Measurements from ENCODE around the gene ATXN2L. TPM values are rescaled to one million over a fixed set of nuclear protein-coding genes. Genes with fewer than 3 reads are reported as not detected.

The ATXN2L gene
- total and polyA plus RNA-seq, 2 donors (not counting 1 experiment from before 2014, with no cell fraction given): 16.4 to 52.8 TPM

GRCh38 chr16:28874406-28874805 lies 51.6 kb downstream of the ATXN2L start:
- Histone ChIP-seq H3K79me2 (ENCODE audit: control insufficient read depth, insufficient read depth, low read length) (no peaks in the 10 kb centered on the region), H3K27ac (ENCODE audit: insufficient read depth, low read length) (no peak overlapping the region), H3K9me3 (ENCODE audit: control insufficient read depth, insufficient read depth, low read depth, low read length) (no peaks in the 10 kb centered on the region), H3K27me3 (ENCODE audit: control insufficient read depth, insufficient read depth, low read length) (no peaks in the 10 kb centered on the region), H2AFZ (ENCODE audit: low read length) (no peak overlapping the region), H3K4me2 (ENCODE audit: extremely low read depth, insufficient read depth, low read length) (no peak overlapping the region), H4K20me1 (ENCODE audit: control insufficient read depth, extremely low read depth, insufficient read depth, low read length) (no peaks in the 10 kb centered on the region), H3K4me1 (ENCODE audit: control insufficient read depth, extremely low read depth, insufficient read depth, low read length) (peaks cover 2% of the 10 kb centered on the region), H3K9ac (ENCODE audit: insufficient read depth, low read length) (no peak overlapping the region), H3K36me3 (ENCODE audit: control insufficient read depth, insufficient read depth, low read length) (peaks cover 19% of the 10 kb centered on the region), H3K4me3 (replicated peaks in 1 of 4; ENCODE audit: control extremely low read depth in 1 of 4, insufficient read depth in 1 of 4, low read depth in 3 of 4, low read length in 4 of 4) (no peak overlapping the region)
- TF ChIP-seq EZH2 (IDR thresholded peaks at IDR 0.05; ENCODE audit: low read length, missing control alignments): no peak
- TF ChIP-seq CTCF (conservative IDR thresholded peaks at IDR 0.05 in 1 of 2, IDR thresholded peaks at IDR 0.05 in 1 of 2; ENCODE audit: low read depth in 1 of 2, low read length in 2 of 2): no peak
- DNase-seq (ENCODE audit: low read depth in 2 of 2): no peak

- H2AFZ ChIP-seq (ENCODE audit: low read length): no peak overlapping the region
- no peak overlapping the region for H3K4me2 ChIP-seq (ENCODE audit: extremely low read depth, insufficient read depth, low read length)
- no peak for TF ChIP-seq EZH2 (IDR thresholded peaks at IDR 0.05; ENCODE audit: low read length, missing control alignments)
- TF ChIP-seq CTCF (conservative IDR thresholded peaks at IDR 0.05 in 1 of 2, IDR thresholded peaks at IDR 0.05 in 1 of 2; ENCODE audit: low read depth in 1 of 2, low read length in 2 of 2): peak; percentile 4 to 10
- no peaks in the 10 kb centered on the region for H4K20me1 ChIP-seq (ENCODE audit: control insufficient read depth, extremely low read depth, insufficient read depth, low read length)
- H3K4me3 ChIP-seq (replicated peaks in 1 of 4; ENCODE audit: control extremely low read depth in 1 of 4, insufficient read depth in 1 of 4, low read depth in 3 of 4, low read length in 4 of 4): no peak overlapping the region
- H3K27ac ChIP-seq (ENCODE audit: insufficient read depth, low read length): no peak overlapping the region
- no peaks in the 10 kb centered on the region for H3K79me2 ChIP-seq (ENCODE audit: control insufficient read depth, insufficient read depth, low read length)
- H3K9me3 ChIP-seq (ENCODE audit: control insufficient read depth, insufficient read depth, low read depth, low read length): no peaks in the 10 kb centered on the region
- H3K9ac ChIP-seq (ENCODE audit: insufficient read depth, low read length): no peak overlapping the region
- peak in 1 of 2 donors; percentile 6 for DNase-seq (ENCODE audit: low read depth in 2 of 2)
- peaks cover 6% of the 10 kb centered on the region for H3K4me1 ChIP-seq (ENCODE audit: control insufficient read depth, extremely low read depth, insufficient read depth, low read length)
- H3K36me3 ChIP-seq (ENCODE audit: control insufficient read depth, insufficient read depth, low read length): peaks cover 10% of the 10 kb centered on the region
- no peaks in the 10 kb centered on the region for H3K27me3 ChIP-seq (ENCODE audit: control insufficient read depth, insufficient read depth, low read length)
Measured at GRCh38 chr16:28875134-28876018, 52.6 kb downstream of the ATXN2L start.

GRCh38 chr16:28876019-28876659 lies 53.3 kb downstream of the ATXN2L start:
- Histone ChIP-seq H3K79me2 (ENCODE audit: control insufficient read depth, insufficient read depth, low read length) (no peaks in the 10 kb centered on the region), H3K9ac (ENCODE audit: insufficient read depth, low read length) (no peak overlapping the region), H3K4me3 (replicated peaks in 1 of 4; ENCODE audit: control extremely low read depth in 1 of 4, insufficient read depth in 1 of 4, low read depth in 3 of 4, low read length in 4 of 4) (no peak overlapping the region), H4K20me1 (ENCODE audit: control insufficient read depth, extremely low read depth, insufficient read depth, low read length) (no peaks in the 10 kb centered on the region), H3K4me1 (ENCODE audit: control insufficient read depth, extremely low read depth, insufficient read depth, low read length) (peaks cover 6% of the 10 kb centered on the region), H3K36me3 (ENCODE audit: control insufficient read depth, insufficient read depth, low read length) (peaks cover 9% of the 10 kb centered on the region), H2AFZ (ENCODE audit: low read length) (no peak overlapping the region), H3K9me3 (ENCODE audit: control insufficient read depth, insufficient read depth, low read depth, low read length) (no peaks in the 10 kb centered on the region), H3K27ac (ENCODE audit: insufficient read depth, low read length) (no peak overlapping the region), H3K4me2 (ENCODE audit: extremely low read depth, insufficient read depth, low read length) (no peak overlapping the region), H3K27me3 (ENCODE audit: control insufficient read depth, insufficient read depth, low read length) (no peaks in the 10 kb centered on the region)
- TF ChIP-seq CTCF (conservative IDR thresholded peaks at IDR 0.05 in 1 of 2, IDR thresholded peaks at IDR 0.05 in 1 of 2; ENCODE audit: low read depth in 1 of 2, low read length in 2 of 2) (no peak), EZH2 (IDR thresholded peaks at IDR 0.05; ENCODE audit: low read length, missing control alignments) (no peak)
- DNase-seq (ENCODE audit: low read depth in 2 of 2): no peak
